T1000 (cell line): Measurements from ENCODE around the gene RNF181.
"Not testable (repeated sequence)": the region's sequence is repeated elsewhere in the genome, so short reads cannot be mapped to it uniquely, and the experiment has no call there.

ENCODE experiments used
- DNase-seq: peaks from one replicate; lab custom pipeline; 2025; ENCODE audit warnings: mixed read lengths; lab: John Stamatoyannopoulos, UW

The RNF181 gene

DNA sequence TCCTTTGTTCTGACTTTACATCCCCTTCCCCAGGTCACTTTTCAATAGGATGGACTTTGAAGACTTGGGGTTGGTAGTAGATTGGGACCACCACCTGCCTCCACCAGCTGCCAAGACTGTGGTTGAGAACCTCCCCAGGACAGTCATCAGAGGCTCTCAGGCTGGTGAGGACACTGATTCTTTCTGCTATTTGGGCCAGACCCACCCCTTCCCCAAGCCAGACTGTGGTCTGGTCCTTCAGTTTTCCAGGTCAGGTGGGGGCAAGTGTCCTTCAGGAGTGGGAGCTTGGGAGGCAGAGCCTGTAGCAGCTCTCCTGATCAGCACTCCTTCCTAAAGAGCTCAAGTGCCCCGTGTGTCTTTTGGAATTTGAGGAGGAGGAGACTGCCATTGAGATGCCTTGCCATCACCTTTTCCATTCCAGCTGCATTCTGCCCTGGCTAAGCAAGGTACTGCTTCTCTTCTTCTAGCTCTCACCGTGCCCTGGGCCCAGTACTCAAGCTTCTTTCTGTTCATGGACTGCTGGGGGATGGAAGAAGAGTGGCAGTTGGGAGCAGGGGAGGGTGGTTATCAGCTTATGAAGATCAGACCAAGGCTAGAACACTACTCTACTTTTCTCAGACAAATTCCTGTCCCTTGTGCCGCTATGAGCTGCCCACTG lies 1.1 kb downstream of the RNF181 start:
- DNase-seq, result no peak

DNA sequence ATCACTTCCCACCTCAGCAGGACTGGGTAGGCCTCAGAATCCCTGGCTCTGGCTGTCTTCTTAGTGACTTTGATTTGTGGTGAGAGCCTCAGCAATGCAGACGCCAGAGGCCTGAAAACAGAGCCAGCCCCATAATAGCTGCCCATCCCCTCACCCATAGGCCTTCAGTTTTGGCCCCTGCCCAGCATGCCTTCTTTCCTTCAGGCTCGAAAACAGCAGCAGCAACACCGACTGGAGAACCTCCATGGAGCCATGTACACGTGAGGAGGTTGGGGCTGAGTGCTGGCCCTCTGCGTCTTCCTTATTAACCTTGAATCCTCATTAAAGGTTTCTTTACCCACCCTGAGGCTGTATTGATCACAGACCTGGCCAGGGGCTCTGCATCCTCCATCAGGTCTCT lies 1.7 kb downstream of the RNF181 start:
- no peak for DNase-seq

DNA sequence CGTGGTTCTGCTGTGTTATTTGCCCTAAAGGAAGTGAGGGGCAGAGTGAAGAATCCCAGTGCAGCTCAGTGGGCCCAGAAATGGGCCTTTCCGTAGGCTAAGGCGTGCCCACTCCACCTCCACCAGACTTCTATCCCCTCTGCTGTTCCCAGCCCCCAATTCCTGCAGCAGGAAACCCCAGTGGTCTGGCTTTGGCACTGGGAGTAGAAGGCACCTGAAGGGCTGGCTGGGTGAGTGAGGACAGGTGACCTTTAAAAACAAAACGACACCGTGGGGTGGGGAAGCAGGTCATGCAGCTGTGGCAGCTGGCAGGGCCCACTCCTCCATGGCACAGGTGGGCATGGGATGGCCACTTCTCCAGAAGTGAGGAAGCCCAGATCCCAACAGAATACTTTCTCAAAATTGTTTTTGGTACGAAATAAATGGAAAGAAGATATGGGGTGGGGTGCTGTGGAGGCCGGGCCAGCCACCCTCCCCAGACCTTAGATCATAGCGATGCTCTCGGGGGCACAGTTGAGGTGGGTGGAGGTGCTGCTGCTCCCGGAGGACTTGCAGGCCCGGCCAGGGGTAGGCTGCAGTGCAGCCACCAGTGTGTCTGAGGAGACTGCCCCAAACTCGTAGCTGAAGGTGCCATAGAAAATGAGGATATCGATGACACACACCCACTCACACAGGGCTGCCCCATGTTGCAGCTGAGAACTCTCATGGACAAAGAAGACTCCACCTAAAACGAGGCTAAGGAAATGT lies 3.2 kb downstream of the RNF181 start:
- DNase-seq, result no peak

DNA sequence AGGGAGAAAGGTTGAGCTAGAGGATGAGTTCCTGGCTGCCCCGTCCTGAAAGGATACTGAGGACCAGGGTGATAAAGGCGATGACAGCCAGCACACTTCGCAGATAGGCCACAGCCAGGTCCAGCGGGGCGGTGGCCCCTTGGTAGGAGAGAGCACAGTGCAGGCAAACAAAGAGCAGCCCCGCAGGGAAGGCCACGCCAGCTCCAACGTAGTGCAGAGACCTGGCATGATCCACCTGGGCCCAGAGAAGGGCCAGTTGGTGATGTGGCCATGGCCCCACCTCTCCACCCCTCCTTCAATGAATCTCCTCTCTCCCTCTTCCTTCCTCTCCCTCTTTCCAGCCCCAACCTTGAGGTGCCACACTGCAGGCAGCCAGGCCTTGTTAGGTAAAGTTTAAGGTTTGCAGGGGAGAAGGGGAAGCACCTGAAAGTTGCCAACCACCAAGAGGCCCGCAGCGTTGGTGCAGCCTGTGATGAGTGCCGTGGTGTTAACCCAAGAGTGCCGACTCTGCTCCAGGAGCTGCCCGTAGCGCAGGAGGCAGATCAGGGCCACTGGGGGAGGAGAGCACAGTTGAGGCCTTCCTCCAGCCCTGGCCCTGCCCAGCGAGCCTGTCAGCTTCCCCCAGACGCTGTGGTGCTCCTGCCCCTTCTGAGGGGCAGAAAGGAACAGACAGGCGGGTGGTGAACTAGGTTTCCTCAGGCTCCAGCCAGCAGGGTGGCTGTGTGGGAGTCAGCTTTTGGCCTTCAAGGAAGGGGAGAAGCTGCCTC lies 4.1 kb downstream of the RNF181 start:
- DNase-seq, result no peak

DNA sequence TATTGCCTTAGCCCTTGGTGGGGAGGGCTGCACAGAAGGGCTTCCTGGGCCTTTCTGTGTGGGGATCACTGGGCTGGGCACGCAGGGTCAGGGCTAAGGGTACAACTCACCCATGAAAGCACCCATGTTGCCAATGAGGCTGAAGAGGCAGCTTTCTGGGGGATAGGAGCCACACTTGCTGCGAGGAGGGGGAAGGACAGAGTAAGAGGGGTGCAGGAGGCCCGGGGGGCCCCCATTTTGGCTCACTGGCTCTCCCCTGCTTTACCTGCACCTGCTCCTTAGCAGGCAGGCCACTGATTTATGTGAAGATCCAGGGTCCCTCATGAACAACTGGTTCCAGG lies 4.7 kb downstream of the RNF181 start:
- DNase-seq, result no peak

DNA sequence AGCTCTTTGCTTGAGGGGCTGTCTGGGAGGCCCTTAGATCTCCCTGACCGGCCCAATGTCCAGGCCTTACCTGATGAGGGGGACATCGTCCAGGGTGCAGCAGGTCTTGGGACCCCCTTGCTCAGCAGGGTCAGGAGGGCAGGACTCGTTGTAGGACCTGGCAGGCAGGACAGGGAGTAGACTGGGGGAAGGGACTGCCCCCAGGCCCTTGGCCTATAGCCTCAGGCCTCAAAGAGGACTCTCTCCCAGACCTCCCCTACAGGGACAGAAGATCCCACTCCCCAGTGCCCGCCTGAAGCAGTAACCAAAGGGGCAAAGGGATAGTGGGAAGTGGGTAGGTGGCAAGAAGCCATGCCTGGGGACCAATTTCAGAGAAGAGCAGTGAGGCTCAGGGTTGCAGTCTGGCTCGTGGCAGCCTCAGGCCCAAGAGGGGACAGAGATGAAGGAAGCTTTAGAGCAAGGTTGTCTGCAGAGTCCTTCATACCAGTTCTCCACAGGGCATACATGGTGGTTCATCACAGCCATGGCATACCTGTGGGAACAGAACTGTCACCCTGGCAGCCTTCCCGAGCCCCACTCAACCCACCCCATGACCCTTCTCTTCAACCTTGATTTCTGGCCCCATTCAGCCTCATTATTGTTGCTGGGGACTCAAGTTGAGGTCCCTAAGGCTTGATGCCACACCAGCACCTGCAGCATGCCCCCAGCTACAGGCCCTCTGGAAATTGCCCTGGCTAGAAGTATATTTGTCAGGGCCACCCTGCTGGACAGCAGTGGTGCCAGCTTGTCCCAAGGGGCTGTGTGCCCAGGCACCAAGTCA lies 5.6 kb downstream of the RNF181 start:
- DNase-seq, result no peak

DNA sequence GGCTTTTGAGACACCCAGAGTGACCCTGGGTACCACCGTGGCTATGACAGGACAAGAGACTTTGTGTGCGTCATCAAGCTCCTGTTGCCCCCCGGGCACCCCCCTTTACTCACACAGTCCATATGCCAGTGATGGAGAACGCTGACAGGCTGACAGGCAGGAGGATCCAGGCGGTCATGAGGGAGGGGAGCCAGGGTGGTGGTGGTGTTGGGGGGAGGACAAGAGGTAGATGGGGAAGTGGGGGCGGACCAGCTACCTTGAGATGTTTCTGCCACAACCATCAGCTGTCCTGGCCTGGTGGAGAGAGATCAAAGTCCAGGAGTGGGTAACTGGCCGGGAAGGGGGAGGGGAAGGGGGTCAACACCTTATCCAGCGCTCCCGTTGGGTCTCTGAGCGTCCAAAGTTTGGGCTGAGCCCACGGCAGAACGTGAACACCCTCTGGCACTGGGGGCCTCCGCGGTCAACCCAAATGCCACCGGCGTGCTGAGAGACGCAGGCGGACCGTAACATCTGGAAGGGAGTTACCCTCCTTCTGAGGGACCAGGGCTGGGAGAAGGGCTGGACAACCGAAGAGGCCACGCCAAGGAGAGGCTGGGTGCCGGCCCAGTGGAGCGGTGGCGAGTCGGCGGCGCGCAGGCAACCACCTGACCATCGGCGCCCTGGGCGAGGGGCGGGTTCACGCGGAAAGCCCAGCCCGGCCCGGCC lies 6.4 kb downstream of the RNF181 start:
- peak; percentile 47 for DNase-seq

DNA sequence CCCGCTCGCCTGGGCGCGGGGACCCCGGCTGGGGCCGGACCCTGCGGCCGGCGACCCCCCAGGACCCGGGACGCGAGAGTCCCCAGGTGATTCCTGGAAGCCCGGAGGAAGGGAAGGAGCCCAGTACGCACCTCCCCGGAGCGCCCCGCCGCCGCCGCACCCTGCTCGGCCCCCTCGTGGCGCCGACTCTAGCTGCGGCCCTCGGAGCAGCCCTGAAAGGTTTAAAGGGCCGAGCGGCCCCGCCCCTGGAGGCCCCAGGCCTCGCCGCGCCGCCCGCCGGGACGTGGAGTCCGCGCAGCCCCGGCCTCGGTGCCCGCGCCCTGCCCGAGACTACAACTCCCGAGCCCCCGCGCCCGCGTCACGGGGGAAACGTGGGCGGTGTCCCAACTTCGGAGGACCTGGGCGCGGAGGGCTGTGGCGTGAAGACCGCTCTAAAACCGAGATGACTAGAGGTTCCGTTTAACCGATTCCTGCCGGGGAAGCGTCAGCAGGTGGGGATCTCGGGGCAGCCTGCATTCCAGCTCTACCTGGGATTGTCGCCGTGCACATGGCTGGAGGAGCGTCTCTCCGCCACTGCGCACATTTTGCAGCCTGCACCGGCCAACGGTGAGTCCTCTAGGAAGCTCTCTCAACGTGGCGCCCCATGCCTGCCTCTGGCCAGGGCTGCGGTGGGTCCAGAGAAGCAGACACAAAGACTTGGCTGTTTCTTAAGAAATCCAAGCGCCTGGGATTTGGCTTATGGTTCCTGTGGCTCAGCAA lies 7.1 kb downstream of the RNF181 start, which contains the start of gene TMEM150A:
Gene TMEM150A, minus strand, starts transcription at position 223 of the 759 bp plus-strand sequence. CDS start 750 bp downstream, outside the sequence.
- peak; percentile 67 for DNase-seq

DNA sequence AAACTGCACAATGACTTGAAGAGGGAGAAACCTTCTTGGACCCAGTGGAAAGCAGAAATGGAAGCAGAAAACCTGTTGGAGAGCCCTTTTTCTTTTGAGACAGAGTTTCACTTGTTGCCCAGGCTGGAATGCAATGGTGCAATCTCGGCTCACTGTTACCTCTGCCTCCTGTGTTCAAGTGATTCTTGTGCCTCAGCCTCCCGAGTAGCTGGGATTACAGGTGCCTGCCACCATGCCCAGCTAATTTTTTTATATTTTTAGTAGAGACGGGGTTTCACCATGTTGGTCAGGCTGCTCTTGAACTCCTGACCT lies 8.5 kb downstream of the RNF181 start:
- DNase-seq, result not testable (repeated sequence)

DNA sequence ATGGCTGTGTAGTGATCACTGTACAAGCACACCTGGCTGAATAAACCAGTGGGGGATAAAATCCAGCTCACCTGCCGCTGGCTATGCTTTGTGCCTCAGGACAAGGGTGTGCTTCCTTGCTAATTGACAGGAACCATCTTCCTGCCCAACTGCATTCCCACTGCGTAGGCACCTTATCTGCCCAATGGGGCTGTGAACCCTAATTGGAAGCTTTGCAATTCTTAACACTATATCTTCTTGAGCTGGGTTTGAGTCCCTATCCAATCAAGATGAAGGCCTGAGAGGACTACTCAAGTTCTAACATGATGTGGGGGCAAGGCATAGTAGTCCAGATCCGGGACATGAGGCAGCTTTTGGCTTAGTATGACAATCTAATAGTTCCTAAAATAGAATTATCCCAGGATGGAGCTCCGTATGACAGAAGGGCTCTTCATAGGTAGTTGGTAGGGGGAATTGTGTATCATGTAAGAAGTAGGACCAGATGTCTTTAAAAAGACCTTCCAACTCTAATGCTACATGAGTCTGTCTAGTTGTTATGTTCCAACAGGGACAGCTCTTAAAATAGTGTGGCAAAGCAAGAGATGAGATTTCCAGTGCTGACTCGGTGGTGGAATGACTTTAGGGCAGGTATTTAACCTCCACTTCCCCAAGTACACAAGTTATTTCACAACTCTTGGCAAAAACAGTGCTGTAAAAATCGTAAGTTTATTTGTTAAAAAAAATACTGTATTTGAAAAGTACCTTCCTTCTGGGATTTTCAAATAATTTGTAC lies 9.2 kb downstream of the RNF181 start:
- no peak for DNase-seq

DNA sequence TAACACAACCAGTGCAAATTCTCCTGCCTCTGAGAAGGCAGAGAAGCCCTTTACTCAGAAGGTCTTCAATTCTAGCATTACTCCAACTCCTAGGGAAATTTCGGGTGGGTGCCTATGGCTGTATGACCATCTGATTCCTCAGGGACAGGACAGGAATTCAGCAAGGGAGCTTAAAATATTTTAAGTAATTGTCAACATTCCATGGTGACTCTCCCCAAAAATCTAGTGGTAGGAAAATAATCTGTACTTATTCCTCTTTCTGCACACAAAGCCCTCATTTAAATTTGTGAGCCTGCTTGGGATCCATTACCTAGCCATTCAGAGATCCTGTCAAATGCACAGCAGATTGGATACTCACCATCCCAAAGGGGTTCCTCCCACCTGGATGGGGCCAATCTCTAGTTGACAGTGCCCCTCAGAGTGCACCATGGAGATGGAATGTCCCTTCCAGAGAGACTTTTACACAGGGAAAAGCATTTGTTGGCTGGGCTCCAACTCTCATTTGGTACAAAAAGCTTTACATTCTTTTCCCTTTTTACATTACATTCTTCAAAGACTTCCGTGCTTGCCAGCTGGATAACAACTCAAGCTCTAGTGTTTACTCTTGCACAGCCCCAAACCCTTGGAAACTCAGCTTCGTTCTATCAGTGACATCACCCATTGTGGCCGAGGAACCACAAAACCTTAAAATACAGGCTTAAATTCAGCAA lies 10.0 kb downstream of the RNF181 start:
- DNase-seq, result no peak

DNA sequence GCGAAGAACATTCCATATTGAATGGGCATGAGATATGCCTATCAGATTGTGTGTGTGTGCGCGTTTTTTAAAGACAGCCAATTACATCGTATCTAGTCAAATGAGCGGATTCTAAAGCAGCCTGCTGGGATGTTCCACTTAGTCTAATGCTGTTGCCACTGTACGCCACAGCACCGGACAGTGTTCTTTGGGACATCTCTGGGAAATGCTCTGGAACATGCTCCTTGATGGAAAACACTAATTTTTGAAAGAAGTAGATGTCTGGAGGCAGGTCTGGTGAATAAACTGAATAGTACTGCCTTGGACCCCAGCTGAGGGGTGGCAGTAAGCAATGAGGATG lies 10.5 kb downstream of the RNF181 start:
- no peak for DNase-seq

DNA sequence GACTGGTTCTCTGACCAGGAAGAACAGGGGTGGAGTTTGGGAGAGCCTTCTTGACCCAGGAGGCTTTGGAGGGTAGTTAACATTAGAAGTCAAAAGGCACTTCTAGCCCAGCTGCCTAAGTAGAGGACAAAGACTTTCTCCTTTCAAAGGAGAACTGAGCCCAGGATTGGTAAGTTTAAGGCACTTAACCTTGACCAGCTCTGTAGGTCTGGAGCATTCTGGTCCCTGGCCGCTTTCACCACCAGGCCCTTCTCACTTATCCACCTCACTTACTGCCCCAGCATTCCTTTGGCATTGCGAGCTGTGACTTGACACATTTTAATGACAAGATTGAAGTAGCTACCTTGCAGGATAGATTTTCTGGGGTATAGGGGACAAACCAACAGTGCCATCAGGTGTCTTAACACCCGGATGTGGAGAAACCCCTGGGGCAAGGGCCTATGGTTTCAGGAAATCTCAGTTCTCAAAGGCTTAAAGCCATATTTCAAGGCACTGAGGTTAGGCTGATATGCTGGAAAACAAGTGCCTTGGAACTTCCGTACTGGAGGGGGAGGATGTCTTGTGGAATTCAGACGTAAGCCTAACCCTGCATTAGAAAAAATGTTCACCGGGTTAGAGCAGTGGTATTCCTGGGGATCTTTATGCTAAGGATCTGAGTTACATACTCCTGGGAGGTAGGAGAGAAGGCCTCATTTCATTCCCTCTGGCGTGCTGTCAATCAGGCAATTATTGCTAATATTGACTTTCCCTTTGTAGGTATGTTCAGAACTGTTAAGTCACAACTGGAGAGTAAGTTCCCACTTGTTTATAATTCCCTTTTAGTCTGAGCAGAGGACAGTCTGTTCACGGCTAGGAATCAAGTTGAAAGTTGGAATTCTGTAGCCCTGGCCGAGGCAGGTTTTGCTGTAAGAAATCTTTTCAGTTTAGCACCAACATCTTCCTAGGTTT lies 12.0 kb downstream of the RNF181 start:
- no peak for DNase-seq

DNA sequence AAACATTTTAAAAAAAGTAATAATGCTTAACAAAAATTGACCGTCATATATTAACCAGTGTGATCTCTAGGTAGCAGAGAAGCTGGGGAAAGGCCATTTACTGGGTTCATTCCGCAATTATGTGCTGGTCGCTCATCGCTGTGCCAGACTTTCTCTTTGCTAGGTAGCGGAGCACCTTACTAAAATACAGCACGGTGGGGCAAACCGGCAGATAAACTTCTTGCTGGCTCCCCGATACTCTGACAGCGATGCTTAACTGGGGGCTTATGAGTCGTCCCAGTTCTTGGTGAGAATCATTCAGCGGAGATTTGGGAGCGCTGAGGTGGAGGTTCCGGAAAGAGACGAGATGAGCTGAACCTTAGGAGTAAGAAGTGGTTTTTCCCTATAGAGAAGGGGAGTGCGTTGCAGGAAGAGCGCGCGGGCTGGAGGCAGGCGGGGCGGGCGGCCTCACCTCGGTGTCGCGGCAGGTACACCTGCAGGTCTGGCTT lies 15.7 kb downstream of the RNF181 start:
- DNase-seq, result no peak

DNA sequence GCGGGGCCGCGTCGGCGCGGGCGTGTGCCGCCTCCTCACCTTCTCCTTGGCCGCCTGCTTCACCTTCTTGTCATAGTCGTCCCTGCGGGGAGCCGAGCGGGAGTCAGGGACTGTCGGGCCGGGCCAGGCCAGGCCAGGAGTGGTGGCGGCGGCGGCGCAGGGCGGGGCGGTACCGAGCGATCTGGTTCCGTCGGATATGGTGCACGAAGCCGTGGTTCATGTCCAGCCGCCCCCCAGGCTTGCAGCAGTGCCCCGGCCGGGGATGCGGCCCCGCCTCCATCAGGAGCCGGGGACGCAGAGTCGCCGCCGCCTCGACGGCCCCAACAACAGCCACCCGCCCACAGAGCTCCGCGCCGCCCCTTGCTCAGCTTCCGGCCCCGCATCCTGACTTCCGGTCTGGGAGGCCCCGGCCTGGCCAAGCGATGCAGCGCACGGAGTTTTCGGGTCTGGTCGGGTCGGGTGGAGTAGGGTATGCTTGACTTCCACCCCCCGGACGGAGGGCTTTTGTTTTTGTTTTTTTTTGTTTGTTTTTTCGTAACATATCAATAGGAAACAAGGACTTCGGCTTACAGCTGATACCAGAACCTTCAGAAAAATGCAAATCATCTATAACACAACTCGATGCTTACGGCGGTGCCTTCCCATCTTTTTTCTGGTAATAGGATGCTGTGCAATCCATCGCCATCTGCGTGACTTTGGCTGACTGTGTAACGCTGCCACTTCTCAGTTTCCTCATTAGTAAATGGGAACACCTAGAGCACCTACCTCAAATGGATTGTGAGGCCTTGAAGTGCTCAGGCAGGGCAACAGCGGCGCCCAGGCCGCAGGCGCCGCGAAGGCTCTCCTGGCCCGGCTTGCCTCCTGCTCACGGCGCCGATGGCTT lies 16.4 kb downstream of the RNF181 start, which contains the start of gene C2orf68:
Gene C2orf68, minus strand, starts transcription at position 362 of the 883 bp plus-strand sequence. Its CDS starts 82 bp downstream, at position 280.
- peak; percentile 75 for DNase-seq

DNA sequence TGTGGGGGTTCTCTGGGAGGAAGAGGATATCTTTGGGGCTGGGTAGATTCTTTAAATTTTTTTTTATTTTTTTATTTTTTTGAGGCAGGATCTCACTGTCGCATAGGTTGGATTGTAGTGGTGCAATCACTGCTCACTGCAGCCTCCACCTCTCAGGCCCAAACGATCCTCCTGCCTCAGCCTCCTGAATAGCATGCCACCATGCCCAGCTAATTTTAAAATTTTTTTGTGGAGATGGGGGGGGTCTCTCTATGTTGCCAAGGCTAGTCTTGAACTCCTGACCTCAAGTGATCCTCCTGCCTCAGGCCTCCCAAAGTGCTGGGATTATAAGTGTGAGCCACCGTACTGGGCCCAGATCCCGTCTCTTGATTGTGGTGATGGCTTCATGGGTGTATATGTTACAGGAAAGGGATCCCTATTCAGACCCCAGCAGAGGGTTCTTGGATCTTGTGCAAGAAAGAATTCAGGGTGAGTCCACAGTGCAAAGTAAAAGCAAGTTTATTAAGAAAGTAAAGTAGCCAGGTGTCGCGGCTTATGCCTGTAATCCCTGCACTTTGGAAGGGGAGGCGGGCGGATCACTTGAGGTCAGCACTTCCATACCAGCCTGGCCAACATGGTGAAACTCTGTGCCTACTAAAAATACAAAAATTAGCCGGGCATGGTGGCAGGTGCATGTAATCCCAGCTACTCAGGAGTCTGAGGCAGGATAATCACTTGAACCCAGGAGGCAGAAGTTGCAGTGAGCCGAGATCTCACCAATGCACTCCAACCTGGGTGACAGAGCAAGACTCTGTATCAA lies 18.4 kb downstream of the RNF181 start:
- no peak for DNase-seq
